Endodermal cell (in vitro differentiated cells): ENCODE data around the gene PPRC1. TPM values are rescaled to one million over a fixed set of nuclear protein-coding genes. Genes with fewer than 3 reads are reported as not detected.

Experiments
- DNase-seq: peaks from one replicate; pipeline ENCODE4 v3.0.0-alpha.2; 2017
- H3K27ac ChIP-seq: 2 replicates; pipeline ENCODE4 v1.5.1; 2013; ENCODE audit warnings: mild to moderate bottlenecking, low read depth, low read length, moderate library complexity
- H3K27me3 ChIP-seq: 2 replicates; pipeline ENCODE4 v1.6.1; 2013; ENCODE audit warnings: mild to moderate bottlenecking, low read length, moderate library complexity; ENCODE audit not compliant: insufficient read depth, control insufficient read depth, poor library complexity, severe bottlenecking
- H3K36me3 ChIP-seq: 2 replicates; pipeline ENCODE4 v1.7.0; 2013; ENCODE audit warnings: mild to moderate bottlenecking, low read length, moderate library complexity; ENCODE audit not compliant: control insufficient read depth, insufficient read depth
- H3K4me1 ChIP-seq: one replicate; pipeline ENCODE4 v1.7.0; 2013; ENCODE audit warnings: low read length; ENCODE audit not compliant: control insufficient read depth, insufficient read depth
- H3K4me3 ChIP-seq: 2 replicates; pipeline ENCODE4 v1.5.1; 2013; ENCODE audit warnings: mild to moderate bottlenecking, low read length, moderate library complexity
- H3K9ac ChIP-seq: 2 replicates; pipeline ENCODE4 v1.6.1; 2013; ENCODE audit warnings: mild to moderate bottlenecking, low read length, moderate library complexity; ENCODE audit not compliant: poor library complexity, severe bottlenecking; ENCODE audit errors: extremely low read depth
- H3K9me3 ChIP-seq: 2 replicates; pipeline ENCODE4 v1.6.1; 2013; ENCODE audit warnings: mild to moderate bottlenecking, low read length, moderate library complexity; ENCODE audit not compliant: control insufficient read depth
- H3K27ac Mint-ChIP-seq: 2 replicates; pipeline ENCODE4 v1.8.0; 2020; ENCODE audit warnings: mixed read lengths
- H3K27me3 Mint-ChIP-seq: 2 replicates; pipeline ENCODE4 v1.8.0; 2021; ENCODE audit warnings: mild to moderate bottlenecking, mixed read lengths; ENCODE audit not compliant: insufficient read depth
- H3K36me3 Mint-ChIP-seq: 2 replicates; pipeline ENCODE4 v1.8.0; 2020; ENCODE audit warnings: low read depth, mixed read lengths
- H3K4me1 Mint-ChIP-seq: 2 replicates; pipeline ENCODE4 v1.8.0; 2020; ENCODE audit warnings: mixed read lengths
- H3K4me3 Mint-ChIP-seq: 2 replicates; pipeline ENCODE4 v1.8.0; 2020; ENCODE audit warnings: mild to moderate bottlenecking, moderate library complexity, mixed read lengths
- H3K9me3 Mint-ChIP-seq: 2 replicates; pipeline ENCODE4 v1.8.0; 2020; ENCODE audit warnings: mild to moderate bottlenecking, mixed read lengths
- CTCF ChIP-seq: fragments of 200-600 bp; sonication (generic); conservative IDR thresholded peaks from 2 replicates; pipeline ENCODE4 v1.5.0; 2021; ENCODE audit warnings: antibody characterized with exemption, mild to moderate bottlenecking
- WGBS, 2 experiments: methylation state at CpG; one replicate each; pipeline versions ENCODE4 v1.1.5 to v1.1.7; 2013; ENCODE audit warnings: missing lambda C conversion rate in 2 of 2, mixed read lengths in 1 of 2; ENCODE audit not compliant: insufficient coverage in 1 of 2, insufficient read length in 1 of 2; 5-methylcytosine and 5-hydroxymethylcytosine counted together
- total RNA-seq, 2 donors: library from RNA; stranded (reverse); fragmentation: NEBNext Ultra II Directional in 1 of 2; extraction: Animal tissue kit (Norgen Biotek cat#: 25700) in 1 of 2; gene quantifications; 2 replicates in 1 of 2; 3 replicates in 1 of 2; pipeline ENCODE4 v1.2.1, GENCODE V29; 2021

The PPRC1 gene
- total RNA-seq, 2 donors from 2014 or later = 44.5 to 44.7 TPM

GRCh38 chr10:102096449-102096848, 36.4 kb upstream of the PPRC1 start:
- no peak overlapping the region for H3K27ac Mint-ChIP-seq
- DNase-seq = no peak
- H3K4me3 Mint-ChIP-seq = no peak overlapping the region
- peaks cover 34% of the 10 kb centered on the region for H3K36me3 Mint-ChIP-seq
- 97 to 100% methylated on average over 5 to 7 of the region's 7 CpGs for WGBS, 2 experiments
- TF ChIP-seq CTCF = no peak
- Histone ChIP-seq H3K36me3 (peaks cover 17% of the 10 kb centered on the region), H3K9me3 (no peaks in the 10 kb centered on the region), H3K27ac (no peak overlapping the region), H3K4me3 (no peak overlapping the region), H3K9ac (no peak overlapping the region), H3K27me3 (no peaks in the 10 kb centered on the region), H3K4me1 (no peaks in the 10 kb centered on the region)
- no peaks in the 10 kb centered on the region for H3K9me3 Mint-ChIP-seq
- no peaks in the 10 kb centered on the region for H3K27me3 Mint-ChIP-seq
- no peaks in the 10 kb centered on the region for H3K4me1 Mint-ChIP-seq

- no peak for DNase-seq
- H3K36me3 ChIP-seq = peaks cover 34% of the 10 kb centered on the region
- no peak overlapping the region for H3K4me3 ChIP-seq
- Mint-ChIP-seq H3K36me3 (peaks cover 37% of the 10 kb centered on the region), H3K4me1 (no peaks in the 10 kb centered on the region), H3K4me3 (no peak overlapping the region), H3K9me3 (no peaks in the 10 kb centered on the region), H3K27me3 (no peaks in the 10 kb centered on the region), H3K27ac (no peak overlapping the region)
- no peaks in the 10 kb centered on the region for H3K27me3 ChIP-seq
- WGBS, 2 experiments = 81 to 100% methylated on average over 4 to 5 of the region's 5 CpGs
- H3K4me1 ChIP-seq = no peaks in the 10 kb centered on the region
- peak; percentile 55 for TF ChIP-seq CTCF
- no peak overlapping the region for H3K27ac ChIP-seq
- H3K9ac ChIP-seq = no peak overlapping the region
- H3K9me3 ChIP-seq = no peaks in the 10 kb centered on the region
These were observed 31.7 kb upstream of the PPRC1 start for GRCh38 chr10:102101152-102101551.

GRCh38 chr10:102102421-102102820, 30.4 kb upstream of the PPRC1 start:
- no peak overlapping the region for H3K27ac ChIP-seq
- no peaks in the 10 kb centered on the region for H3K4me1 ChIP-seq
- no peaks in the 10 kb centered on the region for H3K4me1 Mint-ChIP-seq
- peaks cover 34% of the 10 kb centered on the region for H3K36me3 Mint-ChIP-seq
- H3K27ac Mint-ChIP-seq = no peak overlapping the region
- H3K27me3 ChIP-seq = no peaks in the 10 kb centered on the region
- DNase-seq = no peak
- H3K9me3 Mint-ChIP-seq = no peaks in the 10 kb centered on the region
- no peak overlapping the region for H3K9ac ChIP-seq
- H3K4me3 ChIP-seq = no peak overlapping the region
- H3K27me3 Mint-ChIP-seq = no peaks in the 10 kb centered on the region
- no peak for TF ChIP-seq CTCF
- peaks cover 37% of the 10 kb centered on the region for H3K36me3 ChIP-seq
- no peak overlapping the region for H3K4me3 Mint-ChIP-seq
- WGBS, 2 experiments = 96 to 100% methylated on average over 1 of the region's 1 CpG
- H3K9me3 ChIP-seq = no peaks in the 10 kb centered on the region
